ENCODE data around the gene HABP4.

Gene HABP4

GRCh38 chr9:96425500-96426169, 24.3 kb upstream of the HABP4 start:
- no peaks in the 10 kb centered on the region for H3K27me3 ChIP-seq
- no peak overlapping the region for H3K27ac ChIP-seq
- DNase-seq = no peak
- TF ChIP-seq CTCF (IDR thresholded peaks at IDR 0.05) = no peak
- H3K36me3 ChIP-seq = no peaks in the 10 kb centered on the region
- no peaks in the 10 kb centered on the region for H3K9me3 ChIP-seq
- peaks cover 4 to 9% (median 8%) of the 10 kb centered on the region in 4 donors for H3K4me1 ChIP-seq
- no peak overlapping the region for H3K4me3 ChIP-seq
- intact Hi-C loops (cut with DNase I; ENCODE audit: low total_unique reads) = no loop called here

- no peaks in the 10 kb centered on the region for H3K4me1 ChIP-seq
- H3K27ac ChIP-seq = no peak overlapping the region
- intact Hi-C loops (cut with DNase I; ENCODE audit: low total_unique reads) = no loop called here
- no peak for TF ChIP-seq CTCF (IDR thresholded peaks at IDR 0.05)
- H3K27me3 ChIP-seq = no peaks in the 10 kb centered on the region
- no peak for DNase-seq
- no peak overlapping the region for H3K4me3 ChIP-seq
- no peaks in the 10 kb centered on the region for H3K36me3 ChIP-seq
- no peaks in the 10 kb centered on the region for H3K9me3 ChIP-seq
Measured at GRCh38 chr9:96429732-96430131, 20.2 kb upstream of the HABP4 start.

DNA sequence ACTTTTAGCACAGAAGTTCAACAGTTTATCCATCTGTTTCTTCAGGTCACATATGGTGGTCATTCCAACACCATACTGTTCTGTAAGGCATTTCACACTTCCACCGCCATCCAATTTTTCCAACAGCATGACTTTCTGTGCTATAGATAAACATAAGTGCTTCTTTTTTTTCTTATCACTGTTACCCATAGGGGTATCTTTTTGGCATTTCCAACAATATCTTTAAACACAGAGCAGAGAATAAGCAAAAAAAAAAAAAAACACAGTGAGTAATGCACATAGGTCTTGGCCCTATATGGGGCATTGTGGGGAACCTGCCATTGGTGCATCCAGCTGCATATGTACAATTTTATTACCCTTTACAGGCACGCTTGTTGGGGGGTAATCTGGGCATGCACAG, 19.6 kb upstream of the HABP4 start:
- no peak for DNase-seq
- H3K4me1 ChIP-seq = no peaks in the 10 kb centered on the region
- H3K4me3 ChIP-seq = no peak overlapping the region
- H3K27ac ChIP-seq = no peak overlapping the region
- H3K36me3 ChIP-seq = no peaks in the 10 kb centered on the region
- intact Hi-C loops (cut with DNase I; ENCODE audit: low total_unique reads) = no loop called here
- TF ChIP-seq CTCF (IDR thresholded peaks at IDR 0.05) = no peak
- H3K9me3 ChIP-seq = no peaks in the 10 kb centered on the region
- H3K27me3 ChIP-seq = no peaks in the 10 kb centered on the region

DNA sequence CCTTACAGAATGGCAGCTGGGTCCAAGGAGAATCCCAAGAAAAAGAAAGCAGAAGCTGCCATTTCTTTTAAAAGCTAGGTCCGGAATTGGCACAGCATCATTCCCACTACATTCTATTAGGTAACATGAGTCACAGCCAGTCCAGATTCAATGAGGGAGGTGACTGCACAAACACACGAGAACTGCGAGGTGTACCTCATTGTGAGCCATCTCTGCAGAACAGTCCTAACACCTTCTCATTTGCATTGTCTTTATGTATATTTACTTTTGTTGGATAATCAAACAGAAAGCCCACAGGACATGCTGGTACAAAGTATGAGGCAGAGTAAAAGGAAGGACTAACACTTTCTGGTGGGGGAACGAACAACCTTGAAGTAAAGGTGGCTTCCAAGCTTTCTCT, 14.6 kb upstream of the HABP4 start:
- no peak for DNase-seq
- intact Hi-C loops (cut with DNase I; ENCODE audit: low total_unique reads) = no loop called here
- no peak overlapping the region for H3K4me3 ChIP-seq
- no peaks in the 10 kb centered on the region for H3K36me3 ChIP-seq
- no peaks in the 10 kb centered on the region for H3K4me1 ChIP-seq
- no peak overlapping the region for H3K27ac ChIP-seq
- no peaks in the 10 kb centered on the region for H3K9me3 ChIP-seq
- no peak for TF ChIP-seq CTCF (IDR thresholded peaks at IDR 0.05)
- no peaks in the 10 kb centered on the region for H3K27me3 ChIP-seq

- no peaks in the 10 kb centered on the region for H3K9me3 ChIP-seq
- TF ChIP-seq CTCF (IDR thresholded peaks at IDR 0.05) = no peak
- no peaks in the 10 kb centered on the region for H3K4me1 ChIP-seq
- no peaks in the 10 kb centered on the region for H3K27me3 ChIP-seq
- H3K4me3 ChIP-seq = no peak overlapping the region
- intact Hi-C loops (cut with DNase I; ENCODE audit: low total_unique reads) = no loop called here
- H3K36me3 ChIP-seq = no peaks in the 10 kb centered on the region
- DNase-seq = no peak
- H3K27ac ChIP-seq = no peak overlapping the region
Measured at GRCh38 chr9:96436063-96436455, 13.9 kb upstream of the HABP4 start.

All from tibial artery (tissue), 4 donors.